Upper lobe of right lung (tissue), 1 donor: ENCODE results near the gene MAPK1. TPM values are rescaled to one million over a fixed set of nuclear protein-coding genes. Genes with fewer than 3 reads are reported as not detected.
A peak's percentile ranks its signal among the peaks of the same experiment; 100 is the strongest.

Experiments used
- ATAC-seq: fragments of 200-7000 bp; cut with Tn5 transposase; one replicate; pipeline ENCODE4 v1.9.1; 2020; ENCODE audit warnings: mild to moderate bottlenecking, moderate library complexity
- DNase-seq: peaks from one replicate; pipeline ENCODE4 v3.0.0-alpha.2; 2020
- H3K27ac ChIP-seq: fragments of 200-600 bp; one replicate; pipeline ENCODE4 v1.8.0; 2022
- H3K27me3 ChIP-seq: fragments of 200-600 bp; one replicate; pipeline ENCODE4 v1.8.0; 2022; ENCODE audit warnings: mild to moderate bottlenecking
- H3K36me3 ChIP-seq: fragments of 200-600 bp; one replicate; pipeline ENCODE4 v1.8.0; 2022
- H3K4me1 ChIP-seq: fragments of 200-600 bp; one replicate; pipeline ENCODE4 v1.8.0; 2022
- H3K4me3 ChIP-seq: fragments of 200-600 bp; one replicate; pipeline ENCODE4 v1.8.0; 2022; ENCODE audit warnings: mild to moderate bottlenecking
- H3K9me3 ChIP-seq: fragments of 200-600 bp; one replicate; pipeline ENCODE4 v1.8.0; 2022
- CTCF ChIP-seq: fragments of 200-600 bp; IDR thresholded peaks from one replicate; pipeline ENCODE4 v1.8.0; 2022; ENCODE audit warnings: antibody characterized with exemption
- intact Hi-C: fragments of 100-400 bp; cut with DNase I; formaldehyde crosslinking; loops from one replicate; pipeline ENCODE4 v1.11.0; 2022
- total RNA-seq: library from RNA; stranded (reverse); fragmentation: NEBNext Ultra II Directional; extraction: Animal tissue kit (Norgen Biotek cat#: 25700); gene quantifications from one replicate; pipeline ENCODE4 v1.2.1, GENCODE V29; 2021
- donor health status: DM: no; HTN: yes; CAD: no; lungs with severe emphysema.

The MAPK1 gene
- total RNA-seq, 1 donor from 2014 or later: 134 TPM

- intact Hi-C loops: loop anchor here (10.0 kb wide), 1 partner anchor 221 kb away; no protein-coding TSS in a partner anchor
- H3K4me3 ChIP-seq: no peak overlapping the region
- ATAC-seq (no peak), DNase-seq (no peak)
- H3K36me3 ChIP-seq: no peaks in the 10 kb centered on the region
- no peaks in the 10 kb centered on the region for H3K9me3 ChIP-seq
- no peak for TF ChIP-seq CTCF
- H3K27ac ChIP-seq: no peak overlapping the region
- no peaks in the 10 kb centered on the region for H3K27me3 ChIP-seq
- H3K4me1 ChIP-seq: no peaks in the 10 kb centered on the region
These were observed 153.9 kb downstream of the MAPK1 start for GRCh38 chr22:21713428-21714058.

DNA sequence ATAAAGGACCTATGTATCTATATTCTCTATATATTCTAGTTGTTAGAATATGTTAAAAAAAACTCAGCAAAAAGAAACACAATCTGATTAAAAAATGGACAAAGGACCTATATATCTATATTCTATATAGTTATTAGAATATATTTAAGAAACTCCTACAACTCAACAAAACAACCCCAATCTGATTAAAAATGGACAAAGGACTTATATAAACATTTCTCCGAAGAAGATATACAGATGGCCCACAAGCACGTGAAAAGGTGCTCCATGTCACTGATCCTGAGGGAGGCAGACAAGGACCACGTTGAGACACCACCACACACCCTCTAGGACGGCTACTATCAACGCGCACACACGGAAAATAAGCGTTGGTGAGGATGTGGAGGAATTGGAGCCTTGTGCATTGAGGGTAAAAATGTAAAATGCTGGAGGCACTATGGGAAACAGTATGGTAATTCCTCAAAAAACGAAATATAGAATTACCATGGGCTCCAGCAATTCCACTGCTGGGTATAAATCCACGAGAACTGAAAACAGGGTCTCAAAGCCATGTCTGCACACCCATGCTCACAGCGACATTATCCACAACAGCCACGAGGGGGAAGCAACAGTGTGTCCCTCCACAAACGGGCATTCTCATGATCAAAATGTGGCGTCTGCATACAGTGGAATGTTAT is 154.6 kb downstream of the MAPK1 start:
- no peaks in the 10 kb centered on the region for H3K27me3 ChIP-seq
- no peaks in the 10 kb centered on the region for H3K4me1 ChIP-seq
- no peak overlapping the region for H3K27ac ChIP-seq
- intact Hi-C loops: loop anchor here (10.0 kb wide), 1 partner anchor 222 kb away; no protein-coding TSS in a partner anchor
- no peaks in the 10 kb centered on the region for H3K9me3 ChIP-seq
- peak; percentile 97 for ATAC-seq
- no peak overlapping the region for H3K4me3 ChIP-seq
- H3K36me3 ChIP-seq: no peaks in the 10 kb centered on the region
- TF ChIP-seq CTCF: peak; percentile 74
- no peak for DNase-seq

DNA sequence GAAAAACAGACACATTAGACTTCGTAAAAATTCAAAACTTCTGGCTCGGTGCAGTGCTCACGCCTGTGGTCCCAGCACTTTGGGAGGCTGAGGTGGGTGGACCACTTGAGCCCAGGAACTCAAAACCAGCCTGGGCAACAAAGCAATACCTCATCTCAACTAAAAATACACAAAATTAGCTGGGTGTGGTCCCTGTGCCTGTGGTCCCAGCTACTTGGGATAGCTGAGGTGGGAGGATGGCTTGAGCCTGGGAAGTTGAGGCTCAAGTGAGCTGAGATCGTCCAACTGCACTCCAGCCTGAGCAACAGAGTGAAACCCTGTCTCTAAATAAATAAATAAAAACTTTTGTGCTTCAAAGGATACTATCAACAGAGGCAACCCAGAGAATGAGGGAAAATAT is 155.6 kb downstream of the MAPK1 start:
- Histone ChIP-seq H3K27me3 (no peaks in the 10 kb centered on the region), H3K36me3 (no peaks in the 10 kb centered on the region), H3K4me3 (no peak overlapping the region), H3K4me1 (no peaks in the 10 kb centered on the region), H3K9me3 (no peaks in the 10 kb centered on the region), H3K27ac (no peak overlapping the region)
- DNase-seq (no peak), ATAC-seq (no peak)
- no peak for TF ChIP-seq CTCF
- intact Hi-C loops: loop anchor here (10.0 kb wide), 1 partner anchor 223 kb away; no protein-coding TSS in a partner anchor

- DNase-seq (no peak), ATAC-seq (no peak)
- Histone ChIP-seq H3K27ac (no peak overlapping the region), H3K36me3 (no peaks in the 10 kb centered on the region), H3K4me1 (no peaks in the 10 kb centered on the region), H3K4me3 (no peak overlapping the region), H3K9me3 (no peaks in the 10 kb centered on the region), H3K27me3 (no peaks in the 10 kb centered on the region)
- TF ChIP-seq CTCF: no peak
- intact Hi-C loops: loop anchor here (10.0 kb wide), 1 partner anchor 225 kb away; no protein-coding TSS in a partner anchor
These were observed 157.3 kb downstream of the MAPK1 start for GRCh38 chr22:21710156-21710555.

GRCh38 chr22:21709688-21710087 is 157.8 kb downstream of the MAPK1 start:
- Histone ChIP-seq H3K27me3 (no peaks in the 10 kb centered on the region), H3K4me3 (no peak overlapping the region), H3K27ac (no peak overlapping the region), H3K9me3 (no peaks in the 10 kb centered on the region), H3K4me1 (no peaks in the 10 kb centered on the region), H3K36me3 (no peaks in the 10 kb centered on the region)
- ATAC-seq (no peak), DNase-seq (no peak)
- intact Hi-C loops: loop anchor here (10.0 kb wide), 1 partner anchor 225 kb away; no protein-coding TSS in a partner anchor
- TF ChIP-seq CTCF: no peak
